Stimulated activated naive CD4-positive, alpha-beta T cell treated with Interleukin-2 at 50 U/mL for 16 hours (primary cell): ENCODE data around the gene OASL.
"Not testable (repeated sequence)": the region's sequence is repeated elsewhere in the genome, so short reads cannot be mapped to it uniquely, and the experiment has no call there.

Experiments used
- DNase-seq: peaks from one replicate; lab custom pipeline; 2025; lab: John Stamatoyannopoulos, UW

The OASL gene

GRCh38 chr12:121059031-121059898 lies 20.2 kb upstream of the OASL start:
- no peak for DNase-seq

- DNase-seq, result no peak
These were observed 18.7 kb upstream of the OASL start for GRCh38 chr12:121057794-121058193.

- DNase-seq, result no peak
These were observed 14.7 kb upstream of the OASL start for GRCh38 chr12:121053706-121054105.

- no peak for DNase-seq
These were observed 11.7 kb upstream of the OASL start for GRCh38 chr12:121050725-121051124.

- no peak for DNase-seq
These were observed 9.4 kb upstream of the OASL start for GRCh38 chr12:121048442-121048841.

DNA sequence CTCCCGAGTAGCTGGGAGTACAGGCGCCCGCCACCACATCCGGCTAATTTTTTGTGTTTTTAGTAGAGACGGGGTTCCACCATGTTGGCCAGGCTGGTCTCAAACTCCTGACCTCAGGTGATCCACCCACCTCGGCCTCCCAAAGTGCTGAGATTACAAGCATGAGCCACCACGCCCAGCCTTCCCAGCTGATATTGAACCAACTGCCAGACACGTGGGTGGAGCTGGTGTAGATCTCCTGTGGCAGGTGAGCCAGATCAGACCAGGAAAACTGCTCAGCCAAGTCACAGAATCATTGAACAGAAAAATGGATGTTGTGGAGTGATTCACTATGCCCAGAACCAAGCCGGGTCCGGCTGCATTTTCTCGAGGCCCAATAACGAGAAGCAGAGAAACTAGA lies 8.4 kb upstream of the OASL start:
- not testable (repeated sequence) for DNase-seq

GRCh38 chr12:121043067-121043466 lies 4.0 kb upstream of the OASL start:
- no peak for DNase-seq

DNA sequence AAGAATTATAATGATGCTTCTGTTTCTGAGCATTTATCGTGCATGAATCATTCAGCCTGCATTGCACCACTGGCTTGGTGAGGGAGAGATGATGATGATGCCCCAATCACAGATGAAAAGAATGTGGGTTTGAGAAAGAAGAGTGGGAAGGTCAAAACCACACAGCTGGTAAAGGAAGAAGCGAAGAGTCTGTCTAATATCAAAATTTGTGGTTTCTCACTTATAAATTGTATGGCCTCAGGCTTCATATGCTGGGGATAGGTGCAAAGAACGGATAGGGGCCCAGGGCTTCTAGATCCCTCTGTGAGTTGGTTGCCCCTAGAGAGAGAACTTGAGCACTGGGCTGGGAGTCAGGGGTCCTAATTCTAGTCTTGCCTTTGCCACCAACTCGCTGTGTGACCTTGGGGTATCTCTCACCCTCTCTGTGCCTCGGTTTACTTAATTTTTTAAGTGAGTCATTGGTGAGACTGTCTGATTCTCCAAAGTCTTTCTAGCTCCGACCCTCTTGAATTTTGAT lies 2.2 kb downstream of the OASL start:
- peak; percentile 41 for DNase-seq

DNA sequence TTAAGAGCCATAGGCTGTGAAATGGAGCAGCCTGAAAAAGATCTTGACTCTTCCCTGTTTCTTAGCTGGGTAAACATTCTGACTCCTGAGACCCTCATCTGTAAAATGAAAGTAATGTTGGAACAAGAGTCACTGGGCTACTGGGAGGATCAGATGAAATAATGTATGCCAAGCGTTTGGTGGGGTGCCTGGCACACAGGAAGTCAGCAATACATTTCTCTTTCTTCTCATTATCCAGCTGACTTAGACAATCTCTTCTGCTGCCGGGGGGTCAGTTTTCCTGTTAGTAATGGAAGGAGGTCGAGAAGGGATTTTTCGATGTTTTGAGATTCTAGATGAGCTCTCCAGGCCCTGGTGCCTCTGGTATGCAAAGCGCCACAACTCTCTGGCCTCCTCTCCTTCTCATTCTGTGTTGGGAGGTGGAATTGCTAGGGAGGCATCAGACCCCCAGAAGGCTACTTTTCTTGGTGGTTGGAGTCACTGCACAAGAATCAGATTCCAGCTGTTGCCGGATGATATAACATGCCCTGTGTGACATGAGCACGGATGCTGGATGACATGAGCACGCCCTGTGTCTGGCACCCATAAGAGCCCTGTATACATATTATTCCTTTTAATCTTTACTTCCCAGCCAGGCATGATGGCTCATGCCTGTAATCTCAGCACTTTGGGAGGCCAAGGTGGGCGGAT lies 4.3 kb downstream of the OASL start:
- no peak for DNase-seq

- DNase-seq, result peak; percentile 59
These were observed 5.3 kb downstream of the OASL start for GRCh38 chr12:121033625-121034349.

DNA sequence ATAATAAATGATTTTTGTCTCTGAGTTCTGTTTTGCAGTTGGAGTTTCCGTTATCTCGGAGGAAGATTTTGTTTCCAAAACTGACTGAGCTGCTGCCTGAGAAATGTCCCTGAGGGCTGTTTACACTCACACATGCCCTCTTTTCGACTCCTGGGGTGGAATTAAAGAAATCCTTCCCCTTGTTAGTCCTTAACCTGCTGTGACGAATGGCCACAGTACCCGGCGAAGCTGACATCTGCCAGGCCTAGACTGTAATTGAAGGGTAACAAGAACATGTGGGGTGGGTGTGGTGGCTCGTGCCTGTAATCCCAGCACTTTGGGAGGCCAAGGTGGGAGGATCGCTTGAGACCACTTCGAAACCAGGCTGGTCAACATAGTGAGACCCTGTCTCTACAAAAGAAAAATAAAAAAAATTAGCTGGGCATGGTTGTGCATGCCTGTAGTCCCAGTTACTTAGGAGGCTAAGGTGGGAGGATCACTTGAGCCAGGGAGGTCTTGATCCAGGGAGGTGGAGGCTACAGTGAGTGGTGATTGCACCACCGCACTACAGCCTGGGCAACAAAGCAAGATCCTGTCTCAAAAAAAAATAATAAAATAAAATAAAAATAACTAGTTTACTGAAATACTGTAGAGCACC lies 8.4 kb downstream of the OASL start:
- no peak for DNase-seq

DNA sequence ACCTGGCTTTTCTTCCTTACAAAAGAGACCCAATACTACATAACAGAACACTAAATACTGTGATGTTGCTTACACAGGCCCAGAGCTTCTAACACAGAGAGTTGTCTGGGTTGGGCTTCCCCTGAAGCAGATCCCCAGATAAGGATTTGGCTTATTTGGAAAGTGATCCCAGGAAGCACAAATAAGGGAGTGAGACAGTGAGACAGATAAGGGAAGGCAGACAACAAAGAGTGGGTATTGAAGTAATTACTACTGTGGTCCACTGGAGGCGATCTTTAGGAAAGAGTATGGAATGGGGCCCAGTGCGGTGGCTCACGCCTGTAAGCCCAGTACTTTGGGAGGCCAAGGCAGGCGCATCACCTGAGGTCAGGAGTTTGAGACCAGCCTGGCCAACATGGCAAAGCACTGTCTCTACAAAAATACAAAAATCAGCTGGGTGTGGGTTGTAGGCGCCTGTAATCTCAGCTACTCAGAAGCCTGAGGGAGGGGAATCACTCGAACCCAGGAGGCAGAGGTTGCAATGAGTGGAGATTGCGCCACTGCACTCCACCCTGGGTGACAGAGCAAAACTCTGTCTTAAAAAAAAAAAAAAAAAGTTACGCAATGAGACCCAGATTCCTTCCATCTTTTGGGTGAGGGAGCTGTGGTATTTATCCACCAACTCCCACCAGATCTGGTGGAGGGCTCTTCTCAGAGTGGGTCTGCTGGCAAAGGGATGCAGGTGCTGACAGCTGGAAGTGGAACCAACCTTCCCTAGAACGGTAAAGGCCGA lies 12.6 kb downstream of the OASL start:
- no peak for DNase-seq

- no peak for DNase-seq
These were observed 13.4 kb downstream of the OASL start for GRCh38 chr12:121025442-121026226.

DNA sequence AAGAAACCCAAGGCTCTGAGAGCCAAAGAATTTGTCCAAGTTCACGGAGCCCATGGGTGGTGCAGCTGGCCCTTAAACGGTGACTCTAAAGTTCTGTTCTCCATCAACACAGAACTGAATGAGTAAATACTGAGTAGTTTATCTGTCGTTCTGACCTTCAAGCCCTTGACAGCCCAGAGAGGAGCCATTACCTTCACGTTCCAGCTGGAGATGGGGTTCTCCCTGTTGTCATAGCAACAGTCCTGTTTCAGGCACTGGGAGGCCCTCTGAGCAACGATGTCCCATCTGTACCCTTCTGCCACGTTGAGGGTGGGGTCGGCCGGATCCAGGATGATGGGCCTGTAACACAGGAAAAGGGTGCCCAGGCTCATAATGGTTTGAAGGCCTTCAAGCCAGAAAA lies 15.2 kb downstream of the OASL start:
- no peak for DNase-seq

GRCh38 chr12:121022713-121023112 lies 16.3 kb downstream of the OASL start:
- no peak for DNase-seq

DNA sequence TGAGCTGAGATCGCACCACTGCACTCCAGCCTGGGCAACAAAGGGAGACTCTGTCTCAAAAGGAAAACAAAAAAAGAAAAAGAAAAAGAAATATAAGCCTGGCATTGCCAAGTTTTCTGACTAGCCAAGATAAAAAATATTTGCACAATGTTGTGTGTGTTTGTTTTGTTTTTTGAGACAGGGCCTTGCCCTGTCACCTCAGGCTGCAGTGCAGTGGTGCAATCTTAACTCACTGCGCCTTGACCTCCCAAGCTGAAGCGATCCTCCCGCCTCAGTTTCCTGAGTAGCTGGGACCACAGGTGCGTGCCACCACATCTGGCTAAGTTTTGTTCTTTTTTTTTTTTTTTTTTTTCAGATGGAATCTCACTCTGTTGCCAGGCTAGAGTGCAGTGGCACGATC lies 17.3 kb downstream of the OASL start:
- DNase-seq, result no peak

GRCh38 chr12:121018860-121019617 lies 20.0 kb downstream of the OASL start:
- DNase-seq, result no peak

- no peak for DNase-seq
These were observed 21.0 kb downstream of the OASL start for GRCh38 chr12:121017966-121018491.
